ENCODE results near the gene TMEM151B.
"Not testable (repeated sequence)": the region's sequence is repeated elsewhere in the genome, so short reads cannot be mapped to it uniquely, and the experiment has no call there.

DNA sequence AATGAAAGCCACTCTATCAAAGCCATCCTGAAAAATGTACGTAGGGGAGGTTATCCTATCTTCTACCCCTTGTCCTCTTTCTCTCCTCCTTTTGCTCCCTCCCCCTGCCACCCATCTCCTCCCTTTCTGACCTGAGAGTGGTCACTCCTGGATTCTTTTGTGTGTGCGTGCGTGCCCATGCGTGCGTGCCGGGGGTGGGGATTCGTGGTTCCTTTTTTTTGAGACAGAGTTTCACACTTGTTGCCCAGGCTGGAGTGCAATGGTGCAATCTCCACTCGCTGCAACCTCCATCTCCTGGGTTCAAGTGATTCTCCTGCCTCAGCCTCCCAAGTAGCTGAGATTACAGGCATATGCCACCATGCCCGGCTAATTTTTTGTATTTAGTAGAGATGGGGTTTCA is 38.8 kb upstream of the TMEM151B start:
- TF ChIP-seq TAF1 (IDR thresholded peaks at IDR 0.05; ENCODE audit: low read depth, low read length); POLR2AphosphoS5 (IDR thresholded peaks at IDR 0.05; ENCODE audit: low read depth, low read length); PAX5 (IDR thresholded peaks at IDR 0.05; ENCODE audit: insufficient read depth, low read length, severe bottlenecking); POLR2A (IDR thresholded peaks at IDR 0.05; ENCODE audit: low read depth, low read length); SPI1 (IDR thresholded peaks at IDR 0.05; ENCODE audit: low read depth, low read length): not testable (repeated sequence)
